Measurements from ENCODE around the gene ARPC5L. TPM values are rescaled to one million over a fixed set of nuclear protein-coding genes. Genes with fewer than 3 reads are reported as not detected.
"Not testable (repeated sequence)": the region's sequence is repeated elsewhere in the genome, so short reads cannot be mapped to it uniquely, and the experiment has no call there.

ARPC5L gene
- total RNA-seq, 4 donors from 2014 or later = 34.8 to 45.5 (median 42.3) TPM

DNA sequence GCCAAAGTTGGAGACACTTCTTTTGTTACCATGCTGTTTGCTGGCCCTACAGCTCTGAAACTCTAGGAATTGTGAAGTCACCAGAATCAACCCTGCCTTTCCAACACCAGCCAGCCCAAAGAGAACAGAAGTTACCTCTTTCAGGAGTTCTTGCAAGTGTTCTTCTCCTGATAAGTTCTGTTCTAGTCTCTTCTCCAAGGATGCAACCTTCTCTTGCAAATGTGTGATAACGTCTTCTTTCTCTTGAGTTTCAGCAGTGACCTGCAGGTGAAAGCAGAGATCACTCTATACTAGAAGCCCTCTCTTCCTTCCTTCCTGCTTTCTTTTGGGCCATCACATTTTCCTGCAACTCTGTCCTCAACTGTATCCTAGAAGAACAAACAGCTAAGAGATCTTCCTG lies 49.8 kb downstream of the ARPC5L start:
- no peak overlapping the region for H3K4me3 ChIP-seq (ENCODE audit: low read depth, poor library complexity, severe bottlenecking)
- WGBS, 2 donors = 93 to 97% methylated on average over 1 of the region's 1 CpG
- TF ChIP-seq CTCF (IDR thresholded peaks at IDR 0.05) = no peak
- no peak for TF ChIP-seq POLR2A (IDR thresholded peaks at IDR 0.05)
- intact Hi-C loops (cut with DNase I; ENCODE audit: low total_unique reads) = no loop called here
- DNase-seq (ENCODE audit: low spot score in 2 of 2) = peak in 1 of 2 donors; percentile 4

DNA sequence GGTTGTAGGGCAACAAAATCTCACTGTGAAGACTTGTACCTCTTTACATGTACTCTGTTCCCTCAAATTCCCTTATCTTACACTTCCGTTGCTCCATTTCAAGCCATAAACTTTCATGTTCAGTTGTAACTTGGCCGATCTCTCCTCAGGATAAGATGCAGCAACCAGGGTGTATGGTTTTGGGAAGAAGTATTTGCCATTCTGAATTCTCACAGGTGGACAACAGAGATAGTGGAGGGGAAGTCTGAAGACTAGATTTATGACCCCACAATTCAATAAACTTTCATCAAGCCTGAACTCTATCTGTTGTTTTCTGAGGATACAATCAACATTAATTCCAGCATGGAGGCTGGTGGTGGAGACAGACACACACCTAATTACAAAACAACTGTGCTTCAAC lies 51.4 kb downstream of the ARPC5L start:
- no peak for DNase-seq (ENCODE audit: low spot score in 2 of 2)
- intact Hi-C loops (cut with DNase I; ENCODE audit: low total_unique reads) = no loop called here
- TF ChIP-seq POLR2A (IDR thresholded peaks at IDR 0.05) (no peak), CTCF (IDR thresholded peaks at IDR 0.05) (no peak)
- 96 to 98% methylated on average over 2 of the region's 2 CpGs for WGBS, 2 donors
- H3K4me3 ChIP-seq (ENCODE audit: low read depth, poor library complexity, severe bottlenecking) = no peak overlapping the region

DNA sequence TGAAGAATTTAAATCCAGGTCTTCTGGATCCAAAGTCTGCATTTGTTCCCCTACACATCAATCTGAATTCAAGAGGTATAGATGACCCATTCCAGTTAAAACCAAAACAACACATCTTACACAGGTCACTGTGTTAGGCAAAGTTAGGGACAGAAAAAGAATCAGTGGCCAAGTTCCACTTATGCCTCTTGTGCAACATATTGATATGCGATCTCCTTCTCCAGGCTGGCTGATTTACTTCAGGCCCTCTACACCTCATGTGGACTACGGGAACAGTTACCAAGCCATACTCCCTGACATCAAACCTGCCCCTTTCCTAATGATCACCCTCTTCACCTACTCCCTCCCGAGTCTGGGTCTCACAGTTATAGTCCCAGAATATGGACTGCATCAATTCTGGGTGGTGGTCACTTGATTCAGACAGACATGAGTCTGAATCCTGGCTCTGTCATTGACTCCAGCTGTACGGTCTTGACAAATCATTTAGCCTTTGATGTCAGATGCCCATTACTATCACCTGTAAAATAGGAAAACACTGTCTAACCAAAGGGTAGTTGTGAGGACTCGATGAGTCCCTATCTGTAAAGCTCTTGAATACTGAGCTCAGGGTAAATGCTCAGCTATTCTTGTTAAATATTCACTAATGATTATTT lies 52.9 kb downstream of the ARPC5L start:
- TF ChIP-seq POLR2A (IDR thresholded peaks at IDR 0.05) (no peak), CTCF (IDR thresholded peaks at IDR 0.05) (no peak)
- no peak for DNase-seq (ENCODE audit: low spot score in 2 of 2)
- no peak overlapping the region for H3K4me3 ChIP-seq (ENCODE audit: low read depth, poor library complexity, severe bottlenecking)
- 77 to 96% methylated on average over 5 of the region's 5 CpGs for WGBS, 2 donors
- intact Hi-C loops (cut with DNase I; ENCODE audit: low total_unique reads) = no loop called here

GRCh38 chr9:124920394-124920793 lies 58.5 kb downstream of the ARPC5L start:
- WGBS, 2 donors = 83% methylated on average over 6 of the region's 6 CpGs
- DNase-seq (ENCODE audit: low spot score in 2 of 2); intact Hi-C loops (cut with DNase I; ENCODE audit: low total_unique reads); H3K4me3 ChIP-seq (ENCODE audit: low read depth, poor library complexity, severe bottlenecking): not testable (repeated sequence)

Other genes starting within 250 kb of the ARPC5L start
- 1 to 10 TPM; 3.0 to 4.9 (median 3.8) TPM for gene NR6A1, start 90.8 kb upstream of the ARPC5L start, total RNA-seq
- gene OLFML2A, start 85.0 kb upstream of the ARPC5L start, total RNA-seq = 10 to 100 TPM; 13.7 to 33.1 (median 25.7) TPM
- gene WDR38, start 8.7 kb upstream of the ARPC5L start, total RNA-seq = not detected
- 1,000 to 10,000 TPM; 2,721 to 5,210 (median 3,159) TPM for gene RPL35, start 173 bp upstream of the ARPC5L start, total RNA-seq
- 10 to 100 TPM; 15.0 to 23.4 (median 18.0) TPM for gene GOLGA1, start 79.0 kb downstream of the ARPC5L start, total RNA-seq